ENCODE measurements around the gene NEU4. TPM values are rescaled to one million over a fixed set of nuclear protein-coding genes. Genes with fewer than 3 reads are reported as not detected.
A peak's percentile ranks its signal among the peaks of the same experiment; 100 is the strongest.

The NEU4 gene
- total and polyA plus RNA-seq, 9 of the 15 experiments (the other 6 are each of a cell fraction or from before 2014, with no cell fraction given), result 0.01 to 0.40 TPM; not detected in 7

DNA sequence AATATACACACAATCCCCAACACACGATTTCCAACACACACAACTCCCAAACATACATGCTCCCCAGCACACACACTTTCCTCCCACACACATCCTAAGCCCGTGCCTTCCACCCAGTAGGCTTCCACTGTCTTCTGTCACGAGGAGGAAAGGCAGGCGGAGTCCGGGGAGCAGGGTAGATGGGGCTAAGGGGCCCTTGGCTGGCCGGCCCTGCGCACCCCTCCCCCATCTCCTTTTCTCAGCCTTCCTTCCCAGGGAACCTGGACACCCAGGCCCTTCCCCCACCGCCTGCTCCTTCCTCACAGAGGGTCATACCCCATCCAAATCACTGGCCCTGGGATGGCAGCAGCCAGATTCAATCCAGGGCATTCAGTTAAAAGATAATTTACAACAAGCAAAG lies 53.1 kb downstream of the NEU4 start:
- Histone ChIP-seq H3K79me2 (ENCODE audit: control insufficient read depth, insufficient read depth, low read length) (no peaks in the 10 kb centered on the region), H3K27me3 (ENCODE audit: control insufficient read depth in 2 of 2, insufficient read depth in 2 of 2, low read length in 2 of 2) (peaks cover 0 to 25% of the 10 kb centered on the region in 2 experiments; a peak in 4 of 5 replicates), H3K9me1 (ENCODE audit: control insufficient read depth, insufficient read depth, low read length) (no peaks in the 10 kb centered on the region), H3K9me3 (replicated peaks; ENCODE audit: control insufficient read depth, insufficient read depth, low read depth, low read length) (peaks cover 4% of the 10 kb centered on the region; the same call in 1 of the 2 replicates), H3K27ac (ENCODE audit: extremely low read depth, low read depth, low read length) (no peak overlapping the region), H3K4me1 (replicated peaks in 1 of 2; ENCODE audit: control insufficient read depth in 2 of 2, insufficient read depth in 2 of 2, low read length in 2 of 2) (peaks cover 5 to 61% of the 10 kb centered on the region in 2 experiments; a peak in 4 of 5 replicates), H3K36me3 (ENCODE audit: control insufficient read depth, insufficient read depth, low read length) (no peaks in the 10 kb centered on the region), H3K9ac (ENCODE audit: insufficient read depth in 1 of 2, low read depth in 2 of 2, low read length in 2 of 2) (no peak overlapping the region), H3K4me2 (ENCODE audit: insufficient read depth, low read length) (no peak overlapping the region), H2AFZ (ENCODE audit: low read depth, low read length) (no peak overlapping the region), H3K4me3 (no peak overlapping the region), H4K20me1 (replicated peaks; ENCODE audit: control insufficient read depth, insufficient read depth, low read length) (peaks cover 5% of the 10 kb centered on the region; the same call in 1 of the 2 replicates)
- FAIRE-seq (no peak), ATAC-seq (no peak), DNase-seq (ENCODE audit: extremely low read depth in 1 of 4, low spot score in 3 of 4) (peak in 3 of 4 experiments; percentile 31 to 47 (median 37))
- intact Hi-C loops (cut with micrococcal nuclease) (no loop called here), in situ Hi-C loops (cut with MboI) (no loop called here)
- BruUV-seq (replicated peaks), result no TSS peak
- CTCF ChIA-PET (ENCODE audit: low intra/inter-chr PET ratio), result no interaction called here
- 14% methylated on average over 3 of the region's 8 CpGs for WGBS (ENCODE audit: insufficient coverage, low coverage, missing lambda C conversion rate)
- POLR2A ChIA-PET, result interaction anchor here (0.6 kb wide), 1 partner anchor 1421 kb away, joined by 3 read pairs; no protein-coding TSS in a partner anchor
- TF ChIP-seq ETS2 (tag; IDR thresholded peaks at IDR 0.05; ENCODE audit: borderline replicate concordance, poor library complexity, severe bottlenecking) (no peak), ZNF668 (CRISPR knock-in tag; IDR thresholded peaks at IDR 0.05) (no peak), NFIC (IDR thresholded peaks at IDR 0.05) (no peak), NCOA6 (IDR thresholded peaks at IDR 0.05) (0 out of 2 replicates have a peak, but pooled peaks have one; percentile 21), NRF1 (conservative IDR thresholded peaks at IDR 0.05 in 1 of 2, IDR thresholded peaks at IDR 0.05 in 1 of 2) (peak; percentile 27 to 29; a peak in 2 of 4 replicates), ZBED1 (IDR thresholded peaks at IDR 0.05) (no peak)
- TF ChIP-seq, protein P1, sequence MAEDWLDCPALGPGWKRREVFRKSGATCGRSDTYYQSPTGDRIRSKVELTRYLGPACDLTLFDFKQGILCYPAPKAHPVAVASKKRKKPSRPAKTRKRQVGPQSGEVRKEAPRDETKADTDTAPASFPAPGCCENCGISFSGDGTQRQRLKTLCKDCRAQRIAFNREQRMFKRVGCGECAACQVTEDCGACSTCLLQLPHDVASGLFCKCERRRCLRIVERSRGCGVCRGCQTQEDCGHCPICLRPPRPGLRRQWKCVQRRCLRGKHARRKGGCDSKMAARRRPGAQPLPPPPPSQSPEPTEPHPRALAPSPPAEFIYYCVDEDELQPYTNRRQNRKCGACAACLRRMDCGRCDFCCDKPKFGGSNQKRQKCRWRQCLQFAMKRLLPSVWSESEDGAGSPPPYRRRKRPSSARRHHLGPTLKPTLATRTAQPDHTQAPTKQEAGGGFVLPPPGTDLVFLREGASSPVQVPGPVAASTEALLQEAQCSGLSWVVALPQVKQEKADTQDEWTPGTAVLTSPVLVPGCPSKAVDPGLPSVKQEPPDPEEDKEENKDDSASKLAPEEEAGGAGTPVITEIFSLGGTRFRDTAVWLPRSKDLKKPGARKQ (CRISPR knock-in tag; IDR thresholded peaks at IDR 0.05), result no peak
- TF ChIP-seq, protein P2, sequence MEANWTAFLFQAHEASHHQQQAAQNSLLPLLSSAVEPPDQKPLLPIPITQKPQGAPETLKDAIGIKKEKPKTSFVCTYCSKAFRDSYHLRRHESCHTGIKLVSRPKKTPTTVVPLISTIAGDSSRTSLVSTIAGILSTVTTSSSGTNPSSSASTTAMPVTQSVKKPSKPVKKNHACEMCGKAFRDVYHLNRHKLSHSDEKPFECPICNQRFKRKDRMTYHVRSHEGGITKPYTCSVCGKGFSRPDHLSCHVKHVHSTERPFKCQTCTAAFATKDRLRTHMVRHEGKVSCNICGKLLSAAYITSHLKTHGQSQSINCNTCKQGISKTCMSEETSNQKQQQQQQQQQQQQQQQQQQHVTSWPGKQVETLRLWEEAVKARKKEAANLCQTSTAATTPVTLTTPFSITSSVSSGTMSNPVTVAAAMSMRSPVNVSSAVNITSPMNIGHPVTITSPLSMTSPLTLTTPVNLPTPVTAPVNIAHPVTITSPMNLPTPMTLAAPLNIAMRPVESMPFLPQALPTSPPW (CRISPR knock-in tag; IDR thresholded peaks at IDR 0.05), result no peak
- TF ChIP-seq, protein P3, sequence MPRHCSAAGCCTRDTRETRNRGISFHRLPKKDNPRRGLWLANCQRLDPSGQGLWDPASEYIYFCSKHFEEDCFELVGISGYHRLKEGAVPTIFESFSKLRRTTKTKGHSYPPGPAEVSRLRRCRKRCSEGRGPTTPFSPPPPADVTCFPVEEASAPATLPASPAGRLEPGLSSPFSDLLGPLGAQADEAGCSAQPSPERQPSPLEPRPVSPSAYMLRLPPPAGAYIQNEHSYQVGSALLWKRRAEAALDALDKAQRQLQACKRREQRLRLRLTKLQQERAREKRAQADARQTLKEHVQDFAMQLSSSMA (CRISPR knock-in tag; IDR thresholded peaks at IDR 0.05), result no peak
- TF ChIP-seq, protein P4, sequence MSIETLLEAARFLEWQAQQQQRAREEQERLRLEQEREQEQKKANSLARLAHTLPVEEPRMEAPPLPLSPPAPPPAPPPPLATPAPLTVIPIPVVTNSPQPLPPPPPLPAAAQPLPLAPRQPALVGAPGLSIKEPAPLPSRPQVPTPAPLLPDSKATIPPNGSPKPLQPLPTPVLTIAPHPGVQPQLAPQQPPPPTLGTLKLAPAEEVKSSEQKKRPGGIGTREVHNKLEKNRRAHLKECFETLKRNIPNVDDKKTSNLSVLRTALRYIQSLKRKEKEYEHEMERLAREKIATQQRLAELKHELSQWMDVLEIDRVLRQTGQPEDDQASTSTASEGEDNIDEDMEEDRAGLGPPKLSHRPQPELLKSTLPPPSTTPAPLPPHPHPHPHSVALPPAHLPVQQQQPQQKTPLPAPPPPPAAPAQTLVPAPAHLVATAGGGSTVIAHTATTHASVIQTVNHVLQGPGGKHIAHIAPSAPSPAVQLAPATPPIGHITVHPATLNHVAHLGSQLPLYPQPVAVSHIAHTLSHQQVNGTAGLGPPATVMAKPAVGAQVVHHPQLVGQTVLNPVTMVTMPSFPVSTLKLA (conservative IDR thresholded peaks at IDR 0.05), result no peak
- TF ChIP-seq, protein P5, sequence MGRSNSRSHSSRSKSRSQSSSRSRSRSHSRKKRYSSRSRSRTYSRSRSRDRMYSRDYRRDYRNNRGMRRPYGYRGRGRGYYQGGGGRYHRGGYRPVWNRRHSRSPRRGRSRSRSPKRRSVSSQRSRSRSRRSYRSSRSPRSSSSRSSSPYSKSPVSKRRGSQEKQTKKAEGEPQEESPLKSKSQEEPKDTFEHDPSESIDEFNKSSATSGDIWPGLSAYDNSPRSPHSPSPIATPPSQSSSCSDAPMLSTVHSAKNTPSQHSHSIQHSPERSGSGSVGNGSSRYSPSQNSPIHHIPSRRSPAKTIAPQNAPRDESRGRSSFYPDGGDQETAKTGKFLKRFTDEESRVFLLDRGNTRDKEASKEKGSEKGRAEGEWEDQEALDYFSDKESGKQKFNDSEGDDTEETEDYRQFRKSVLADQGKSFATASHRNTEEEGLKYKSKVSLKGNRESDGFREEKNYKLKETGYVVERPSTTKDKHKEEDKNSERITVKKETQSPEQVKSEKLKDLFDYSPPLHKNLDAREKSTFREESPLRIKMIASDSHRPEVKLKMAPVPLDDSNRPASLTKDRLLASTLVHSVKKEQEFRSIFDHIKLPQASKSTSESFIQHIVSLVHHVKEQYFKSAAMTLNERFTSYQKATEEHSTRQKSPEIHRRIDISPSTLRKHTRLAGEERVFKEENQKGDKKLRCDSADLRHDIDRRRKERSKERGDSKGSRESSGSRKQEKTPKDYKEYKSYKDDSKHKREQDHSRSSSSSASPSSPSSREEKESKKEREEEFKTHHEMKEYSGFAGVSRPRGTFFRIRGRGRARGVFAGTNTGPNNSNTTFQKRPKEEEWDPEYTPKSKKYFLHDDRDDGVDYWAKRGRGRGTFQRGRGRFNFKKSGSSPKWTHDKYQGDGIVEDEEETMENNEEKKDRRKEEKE (IDR thresholded peaks at IDR 0.05; ENCODE audit: borderline replicate concordance in 1 of 2, control insufficient read depth in 1 of 2, low read depth in 2 of 2, low read length in 1 of 2), result no peak

Data from K562 (cell line).